Measurements from ENCODE around the gene SGCG. TPM values are rescaled to one million over a fixed set of nuclear protein-coding genes. Genes with fewer than 3 reads are reported as not detected.
"Not testable (repeated sequence)": the region's sequence is repeated elsewhere in the genome, so short reads cannot be mapped to it uniquely, and the experiment has no call there.

The SGCG gene
- total RNA-seq: not detected

DNA sequence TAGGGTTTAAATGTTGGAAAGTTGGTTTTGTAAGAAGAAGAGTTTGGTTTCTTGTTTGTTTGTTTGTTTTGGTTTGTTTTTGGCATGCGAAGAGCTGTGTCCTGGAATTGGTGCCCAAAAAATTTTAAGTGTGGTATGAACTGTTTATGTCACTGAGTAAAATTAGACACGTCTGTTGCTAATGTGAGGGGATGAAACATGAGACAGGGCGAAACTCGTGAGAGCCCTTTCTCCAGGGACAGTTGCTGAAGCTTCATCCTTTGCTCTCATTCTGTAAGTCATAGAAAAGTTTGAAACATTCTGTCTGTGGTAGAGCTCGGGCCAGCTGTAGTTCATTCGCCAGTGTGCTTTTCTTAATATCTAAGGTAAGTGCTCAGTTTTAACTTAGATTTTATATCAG, at the start of gene SGCG:
Gene SGCG, plus strand, starts transcription at position 269 of the 400 bp plus-strand sequence. CDS start 22,716 bp downstream, outside the sequence.
- Histone ChIP-seq H3K27ac (no peak within 1 kb of the TSS), H3K4me1 (no peaks in the 10 kb centered on the region), H3K4me3 (no peak within 1 kb of the TSS), H3K36me3 (no peaks in the 10 kb centered on the region), H3K27me3 (no peaks in the 10 kb centered on the region), H3K9me3 (no peaks in the 10 kb centered on the region)
- intact Hi-C loops (cut with DNase I): no loop called here
- DNase-seq (ENCODE audit: extremely low spot score in 2 of 2): no peak
- TF ChIP-seq POLR2A (IDR thresholded peaks at IDR 0.05): no peak
- no peak for TF ChIP-seq CTCF (IDR thresholded peaks at IDR 0.05)
- TF ChIP-seq POLR2AphosphoS5 (IDR thresholded peaks at IDR 0.05; ENCODE audit: insufficient read depth in 1 of 2, low read depth in 1 of 2): no peak

GRCh38 chr13:23134542-23134941, 46.2 kb upstream of the SGCG start:
- no peak for DNase-seq (ENCODE audit: extremely low spot score in 2 of 2)
- intact Hi-C loops (cut with DNase I): no loop called here
- Histone ChIP-seq H3K4me1 (no peaks in the 10 kb centered on the region), H3K27ac (no peak overlapping the region), H3K27me3 (no peaks in the 10 kb centered on the region), H3K4me3 (no peak overlapping the region), H3K36me3 (no peaks in the 10 kb centered on the region), H3K9me3 (no peaks in the 10 kb centered on the region)
- TF ChIP-seq POLR2AphosphoS5 (IDR thresholded peaks at IDR 0.05; ENCODE audit: insufficient read depth in 1 of 2, low read depth in 1 of 2) (no peak), POLR2A (IDR thresholded peaks at IDR 0.05) (no peak), CTCF (IDR thresholded peaks at IDR 0.05) (no peak)

DNA sequence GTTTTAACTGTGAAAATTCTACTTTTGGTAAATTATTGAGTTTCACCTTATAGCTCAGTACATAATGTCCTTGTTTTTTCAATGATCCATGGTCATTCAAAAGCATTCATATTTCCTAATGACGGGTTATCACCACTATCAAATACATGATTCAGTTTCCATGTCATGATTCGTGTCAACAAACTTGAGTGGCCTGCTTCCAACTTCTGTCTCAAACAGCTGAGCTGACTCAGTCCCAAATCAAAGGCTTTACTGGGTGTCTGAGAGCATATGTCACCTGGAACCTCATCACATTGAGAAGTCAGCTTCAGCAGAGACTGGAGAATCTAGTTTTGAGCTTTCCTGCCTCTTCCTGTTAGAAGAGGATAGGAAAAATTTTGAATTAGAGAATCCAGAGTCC, 40.3 kb upstream of the SGCG start:
- intact Hi-C loops (cut with DNase I): no loop called here
- Histone ChIP-seq H3K4me1 (no peaks in the 10 kb centered on the region), H3K27me3 (no peaks in the 10 kb centered on the region), H3K36me3 (no peaks in the 10 kb centered on the region), H3K9me3 (no peaks in the 10 kb centered on the region), H3K4me3 (no peak overlapping the region), H3K27ac (no peak overlapping the region)
- TF ChIP-seq CTCF (IDR thresholded peaks at IDR 0.05) (no peak), POLR2A (IDR thresholded peaks at IDR 0.05) (no peak), POLR2AphosphoS5 (IDR thresholded peaks at IDR 0.05; ENCODE audit: insufficient read depth in 1 of 2, low read depth in 1 of 2) (no peak)
- no peak for DNase-seq (ENCODE audit: extremely low spot score in 2 of 2)

- no peak for TF ChIP-seq POLR2AphosphoS5 (IDR thresholded peaks at IDR 0.05; ENCODE audit: insufficient read depth in 1 of 2, low read depth in 1 of 2)
- TF ChIP-seq CTCF (IDR thresholded peaks at IDR 0.05): no peak
- TF ChIP-seq POLR2A (IDR thresholded peaks at IDR 0.05): no peak
- Histone ChIP-seq H3K9me3 (no peaks in the 10 kb centered on the region), H3K27ac (no peak overlapping the region), H3K4me1 (no peaks in the 10 kb centered on the region), H3K27me3 (no peaks in the 10 kb centered on the region), H3K4me3 (no peak overlapping the region), H3K36me3 (no peaks in the 10 kb centered on the region)
- no peak for DNase-seq (ENCODE audit: extremely low spot score in 2 of 2)
- intact Hi-C loops (cut with DNase I): no loop called here
Measured at GRCh38 chr13:23141964-23142363, 38.8 kb upstream of the SGCG start.

GRCh38 chr13:23142607-23143006, 38.2 kb upstream of the SGCG start:
- H3K4me1 ChIP-seq; H3K27me3 ChIP-seq; intact Hi-C loops (cut with DNase I); H3K36me3 ChIP-seq; H3K9me3 ChIP-seq; H3K27ac ChIP-seq; H3K4me3 ChIP-seq; DNase-seq (ENCODE audit: extremely low spot score in 2 of 2): not testable (repeated sequence)

GRCh38 chr13:23144431-23144830, 36.3 kb upstream of the SGCG start:
- H3K4me3 ChIP-seq: no peak overlapping the region
- TF ChIP-seq POLR2A (IDR thresholded peaks at IDR 0.05): no peak
- TF ChIP-seq CTCF (IDR thresholded peaks at IDR 0.05): no peak
- no peak for TF ChIP-seq POLR2AphosphoS5 (IDR thresholded peaks at IDR 0.05; ENCODE audit: insufficient read depth in 1 of 2, low read depth in 1 of 2)

More at GRCh38 chr13:23144431-23144830, 36.3 kb upstream of the SGCG start:
- Histone ChIP-seq H3K4me1 (no peaks in the 10 kb centered on the region), H3K36me3 (no peaks in the 10 kb centered on the region), H3K27ac (no peak overlapping the region), H3K27me3 (no peaks in the 10 kb centered on the region), H3K9me3 (no peaks in the 10 kb centered on the region)
- intact Hi-C loops (cut with DNase I): no loop called here
- no peak for DNase-seq (ENCODE audit: extremely low spot score in 2 of 2)

Data from vagina (tissue), 2 donors.